ENCODE data around the gene ITGA4.

The ITGA4 gene

GRCh38 chr2:181459621-181460021 lies 2.4 kb downstream of the ITGA4 start:
- no peak for DNase-seq

- peak; percentile 56 for DNase-seq
Observed at GRCh38 chr2:181461056-181461997, 4.1 kb downstream of the ITGA4 start.

GRCh38 chr2:181462033-181462432 lies 4.8 kb downstream of the ITGA4 start:
- DNase-seq, result peak; percentile 51

- DNase-seq, result peak; percentile 49
Observed at GRCh38 chr2:181463588-181463987, 6.4 kb downstream of the ITGA4 start.

GRCh38 chr2:181464966-181465365 lies 7.8 kb downstream of the ITGA4 start:
- DNase-seq, result no peak

- DNase-seq, result no peak
Observed at GRCh38 chr2:181465676-181466375, 8.6 kb downstream of the ITGA4 start.

- peak; percentile 83 for DNase-seq
Observed at GRCh38 chr2:181466661-181467576, 9.7 kb downstream of the ITGA4 start.

GRCh38 chr2:181467966-181468707 lies 11.0 kb downstream of the ITGA4 start:
- no peak for DNase-seq

- no peak for DNase-seq
Observed at GRCh38 chr2:181468811-181469210, 11.6 kb downstream of the ITGA4 start.

GRCh38 chr2:181471226-181471625 lies 14.0 kb downstream of the ITGA4 start:
- peak; percentile 53 for DNase-seq

- DNase-seq, result no peak
Observed at GRCh38 chr2:181471783-181472182, 14.6 kb downstream of the ITGA4 start.

GRCh38 chr2:181472990-181473389 lies 15.8 kb downstream of the ITGA4 start:
- no peak for DNase-seq

- no peak for DNase-seq
Observed at GRCh38 chr2:181474222-181474881, 17.2 kb downstream of the ITGA4 start.

GRCh38 chr2:181483211-181483610 lies 26.0 kb downstream of the ITGA4 start:
- DNase-seq, result no peak

- no peak for DNase-seq
Observed at GRCh38 chr2:181483876-181484275, 26.7 kb downstream of the ITGA4 start.

GRCh38 chr2:181484851-181485637 lies 27.9 kb downstream of the ITGA4 start:
- no peak for DNase-seq

- no peak for DNase-seq
Observed at GRCh38 chr2:181485638-181485946, 28.4 kb downstream of the ITGA4 start.

- DNase-seq, result no peak
Observed at GRCh38 chr2:181499231-181499630, 42.0 kb downstream of the ITGA4 start.

GRCh38 chr2:181500201-181500600 lies 43.0 kb downstream of the ITGA4 start:
- no peak for DNase-seq

- no peak for DNase-seq
Observed at GRCh38 chr2:181515719-181516118, 58.5 kb downstream of the ITGA4 start.

GRCh38 chr2:181516992-181517391 lies 59.8 kb downstream of the ITGA4 start:
- no peak for DNase-seq

Measured in CD4-positive, alpha-beta T cell treated with Interleukin-12 subunit alpha and Interleukin-12 subunit beta, for 1 hour (primary cell).